ENCODE data around the gene TMEM201. TPM values are rescaled to one million over a fixed set of nuclear protein-coding genes. Genes with fewer than 3 reads are reported as not detected.

TMEM201 gene
- total and polyA plus RNA-seq, 2 donors (not counting 3 experiments of a cell fraction or from before 2014, with no cell fraction given), result 8.3 to 24.8 TPM

DNA sequence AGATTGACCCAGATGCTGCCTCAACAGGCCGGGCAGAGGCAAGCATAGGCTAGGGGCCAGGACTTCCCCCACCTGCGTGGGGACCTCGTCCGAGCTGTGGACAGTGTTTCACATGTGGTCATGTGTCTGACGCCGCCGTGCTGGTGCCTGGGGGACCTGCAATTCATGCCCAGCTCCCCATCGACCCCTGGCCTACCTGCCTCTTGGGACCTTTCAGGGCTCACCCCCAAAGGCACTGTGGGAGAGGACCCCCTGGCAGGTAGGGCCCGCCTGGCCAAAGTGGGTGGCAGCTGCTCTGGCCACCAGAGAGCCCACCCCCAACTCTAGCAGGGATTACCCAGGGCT, 4.4 kb downstream of the TMEM201 start:
- FAIRE-seq, result no peak
- Histone ChIP-seq H3K27ac (ENCODE audit: insufficient read depth, low read depth, low read length) (peak overlapping the region; percentile 61), H3K4me2 (ENCODE audit: insufficient read depth, low read length) (peak overlapping the region; percentile 26)

DNA sequence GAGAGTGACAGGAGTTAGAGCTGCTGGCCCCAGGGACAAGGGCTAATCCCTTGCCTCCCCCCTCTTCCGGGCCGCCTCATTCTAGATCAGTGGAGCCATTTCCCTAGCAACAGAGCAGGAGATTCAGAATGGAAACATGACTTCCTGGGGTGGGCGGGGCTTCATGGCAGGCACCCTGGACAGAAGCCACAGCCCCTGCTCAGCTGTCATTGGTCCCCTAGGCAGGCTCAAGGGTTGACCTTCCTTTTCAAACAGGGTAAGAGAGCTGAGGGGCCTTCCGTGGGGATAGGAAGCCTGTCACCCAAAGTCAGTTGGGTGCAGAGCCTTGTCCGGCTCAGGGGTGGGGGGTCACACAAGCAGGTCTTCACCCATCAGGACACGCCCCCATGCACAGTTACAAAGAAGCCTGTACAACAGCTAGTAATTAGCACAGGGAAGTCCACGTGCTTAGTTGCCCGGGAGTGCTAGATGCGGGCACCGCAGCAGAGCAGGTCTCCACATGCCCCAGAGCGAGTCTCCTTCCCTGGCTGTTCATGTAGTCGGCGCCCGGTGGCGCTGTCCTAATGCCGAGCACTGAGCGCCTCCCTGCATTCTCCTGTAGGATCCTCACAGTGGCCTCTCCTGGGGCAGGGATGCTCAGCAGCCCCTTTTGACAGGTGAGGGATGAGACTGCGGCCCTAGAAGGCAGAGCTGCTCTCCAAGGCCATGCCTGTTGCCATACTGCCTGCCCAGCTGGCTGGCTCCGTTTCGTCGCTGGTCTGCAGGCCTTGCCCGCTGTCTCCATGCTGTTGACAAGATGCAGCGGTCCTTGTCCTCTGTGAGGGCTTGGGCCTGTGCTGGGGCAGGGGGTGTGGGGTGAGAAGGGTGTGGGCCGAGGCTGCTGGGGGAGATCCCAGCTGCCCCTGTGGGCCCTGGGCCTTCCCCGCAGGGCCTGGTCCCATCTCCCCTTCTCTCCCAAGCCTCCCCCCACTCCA, 5.1 kb downstream of the TMEM201 start:
- intact Hi-C loops (cut with micrococcal nuclease), result no loop called here
- TF ChIP-seq, protein P1, sequence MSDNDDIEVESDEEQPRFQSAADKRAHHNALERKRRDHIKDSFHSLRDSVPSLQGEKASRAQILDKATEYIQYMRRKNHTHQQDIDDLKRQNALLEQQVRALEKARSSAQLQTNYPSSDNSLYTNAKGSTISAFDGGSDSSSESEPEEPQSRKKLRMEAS (IDR thresholded peaks at IDR 0.05; ENCODE audit: insufficient read depth, insufficient read length), result no peak
- TF ChIP-seq EZH2 (IDR thresholded peaks at IDR 0.05; ENCODE audit: borderline replicate concordance, low read depth, low read length, severe bottlenecking) (no peak), FOS (IDR thresholded peaks at IDR 0.05; ENCODE audit: borderline replicate concordance, insufficient read depth, low read length) (no peak), MYC (IDR thresholded peaks at IDR 0.05; ENCODE audit: low read depth, low read length) (no peak), POLR2AphosphoS5 (IDR thresholded peaks at IDR 0.05; ENCODE audit: insufficient read depth, low read depth, low read length) (no peak), POLR2A (IDR thresholded peaks at IDR 0.05; ENCODE audit: low read depth, low read length) (no peak), JUN (IDR thresholded peaks at IDR 0.05; ENCODE audit: borderline replicate concordance, insufficient read depth, insufficient read length, low read depth) (no peak), GATA2 (IDR thresholded peaks at IDR 0.05; ENCODE audit: insufficient read depth, insufficient read length, low read depth, low read length) (no peak)
- TF ChIP-seq, protein P2, sequence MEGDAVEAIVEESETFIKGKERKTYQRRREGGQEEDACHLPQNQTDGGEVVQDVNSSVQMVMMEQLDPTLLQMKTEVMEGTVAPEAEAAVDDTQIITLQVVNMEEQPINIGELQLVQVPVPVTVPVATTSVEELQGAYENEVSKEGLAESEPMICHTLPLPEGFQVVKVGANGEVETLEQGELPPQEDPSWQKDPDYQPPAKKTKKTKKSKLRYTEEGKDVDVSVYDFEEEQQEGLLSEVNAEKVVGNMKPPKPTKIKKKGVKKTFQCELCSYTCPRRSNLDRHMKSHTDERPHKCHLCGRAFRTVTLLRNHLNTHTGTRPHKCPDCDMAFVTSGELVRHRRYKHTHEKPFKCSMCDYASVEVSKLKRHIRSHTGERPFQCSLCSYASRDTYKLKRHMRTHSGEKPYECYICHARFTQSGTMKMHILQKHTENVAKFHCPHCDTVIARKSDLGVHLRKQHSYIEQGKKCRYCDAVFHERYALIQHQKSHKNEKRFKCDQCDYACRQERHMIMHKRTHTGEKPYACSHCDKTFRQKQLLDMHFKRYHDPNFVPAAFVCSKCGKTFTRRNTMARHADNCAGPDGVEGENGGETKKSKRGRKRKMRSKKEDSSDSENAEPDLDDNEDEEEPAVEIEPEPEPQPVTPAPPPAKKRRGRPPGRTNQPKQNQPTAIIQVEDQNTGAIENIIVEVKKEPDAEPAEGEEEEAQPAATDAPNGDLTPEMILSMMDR (IDR thresholded peaks at IDR 0.05; ENCODE audit: extremely low read depth in 1 of 2, insufficient read depth in 1 of 2, low read depth in 1 of 2, low read length in 2 of 2), result no peak
- dilution Hi-C loops (cut with MboI; ENCODE audit: extremely low pct_ligation_motif_present, low sequenced_read_pairs), result no loop called here
- POLR2A ChIA-PET, result no interaction called here
- Histone ChIP-seq H3K9ac (replicated peaks; ENCODE audit: extremely low read depth, insufficient read depth, low read length) (peak overlapping the region; percentile 13), H3K4me1 (ENCODE audit: control insufficient read depth, extremely low read depth, insufficient read depth, low read length) (peaks cover 21% of the 10 kb centered on the region), H3K27ac (ENCODE audit: insufficient read depth, low read depth, low read length) (peak overlapping the region; percentile 61), H3K36me3 (ENCODE audit: control insufficient read depth in 2 of 2, extremely low read depth in 1 of 2, insufficient read depth in 2 of 2, low read length in 2 of 2) (peaks cover 0 to 9% of the 10 kb centered on the region in 2 experiments), H3K79me2 (ENCODE audit: control insufficient read depth, insufficient read depth, low read length) (peaks cover 68% of the 10 kb centered on the region), H3K27me3 (ENCODE audit: control insufficient read depth in 2 of 2, insufficient read depth in 2 of 2, low read length in 2 of 2) (no peaks in the 10 kb centered on the region), H3K9me1 (replicated peaks; ENCODE audit: control insufficient read depth, extremely low read depth, insufficient read depth, low read length) (no peaks in the 10 kb centered on the region), H2AFZ (ENCODE audit: low read depth, low read length) (no peak overlapping the region), H3K4me3 (replicated peaks in 1 of 3; ENCODE audit: insufficient read depth in 1 of 3, low read depth in 1 of 3, low read length in 3 of 3) (no peak overlapping the region), H3K4me2 (ENCODE audit: insufficient read depth, low read length) (peak overlapping the region; percentile 26), H3K9me3 (replicated peaks; ENCODE audit: control insufficient read depth, insufficient read depth, low read length) (no peaks in the 10 kb centered on the region), H4K20me1 (replicated peaks; ENCODE audit: control insufficient read depth, extremely low read depth, insufficient read depth, low read length) (no peaks in the 10 kb centered on the region)
- BruUV-seq (replicated peaks), result no TSS peak
- CTCF ChIA-PET, result no interaction called here
- FAIRE-seq, result peak; percentile 98
- DNase-seq (ENCODE audit: low read depth, low spot score), result peak; percentile 83

More for the DNA sequence above, 4.4 kb downstream of the TMEM201 start:
- no peak overlapping the region for H2AFZ ChIP-seq (ENCODE audit: low read depth, low read length)
- no peaks in the 10 kb centered on the region for H3K9me3 ChIP-seq (replicated peaks; ENCODE audit: control insufficient read depth, insufficient read depth, low read length)
- no peak for DNase-seq (ENCODE audit: low read depth, low spot score)
- TF ChIP-seq MYC (IDR thresholded peaks at IDR 0.05; ENCODE audit: low read depth, low read length) (no peak), POLR2AphosphoS5 (IDR thresholded peaks at IDR 0.05; ENCODE audit: insufficient read depth, low read depth, low read length) (no peak)
- peak overlapping the region; percentile 13 for H3K9ac ChIP-seq (replicated peaks; ENCODE audit: extremely low read depth, insufficient read depth, low read length)
- ChIA-PET CTCF (interaction anchor here (1.2 kb wide), 1 partner anchor 22 kb away, joined by 5 read pairs; no protein-coding TSS in a partner anchor), POLR2A (no interaction called here)
- dilution Hi-C loops (cut with MboI; ENCODE audit: extremely low pct_ligation_motif_present, low sequenced_read_pairs), result no loop called here
- H3K9me1 ChIP-seq (replicated peaks; ENCODE audit: control insufficient read depth, extremely low read depth, insufficient read depth, low read length), result no peaks in the 10 kb centered on the region
- H3K4me3 ChIP-seq (replicated peaks in 1 of 3; ENCODE audit: insufficient read depth in 1 of 3, low read depth in 1 of 3, low read length in 3 of 3), result no peak overlapping the region
- H3K79me2 ChIP-seq (ENCODE audit: control insufficient read depth, insufficient read depth, low read length), result peaks cover 68% of the 10 kb centered on the region
- H3K27me3 ChIP-seq (ENCODE audit: control insufficient read depth in 2 of 2, insufficient read depth in 2 of 2, low read length in 2 of 2), result no peaks in the 10 kb centered on the region
- H3K36me3 ChIP-seq (ENCODE audit: control insufficient read depth in 2 of 2, extremely low read depth in 1 of 2, insufficient read depth in 2 of 2, low read length in 2 of 2), result peaks cover 0 to 7% of the 10 kb centered on the region in 2 experiments
- BruUV-seq (replicated peaks), result no TSS peak
- peaks cover 21% of the 10 kb centered on the region for H3K4me1 ChIP-seq (ENCODE audit: control insufficient read depth, extremely low read depth, insufficient read depth, low read length)
- intact Hi-C loops (cut with micrococcal nuclease), result no loop called here
- no peaks in the 10 kb centered on the region for H4K20me1 ChIP-seq (replicated peaks; ENCODE audit: control insufficient read depth, extremely low read depth, insufficient read depth, low read length)
